ENCODE results near the gene ACAP3.

The ACAP3 gene, protein sequence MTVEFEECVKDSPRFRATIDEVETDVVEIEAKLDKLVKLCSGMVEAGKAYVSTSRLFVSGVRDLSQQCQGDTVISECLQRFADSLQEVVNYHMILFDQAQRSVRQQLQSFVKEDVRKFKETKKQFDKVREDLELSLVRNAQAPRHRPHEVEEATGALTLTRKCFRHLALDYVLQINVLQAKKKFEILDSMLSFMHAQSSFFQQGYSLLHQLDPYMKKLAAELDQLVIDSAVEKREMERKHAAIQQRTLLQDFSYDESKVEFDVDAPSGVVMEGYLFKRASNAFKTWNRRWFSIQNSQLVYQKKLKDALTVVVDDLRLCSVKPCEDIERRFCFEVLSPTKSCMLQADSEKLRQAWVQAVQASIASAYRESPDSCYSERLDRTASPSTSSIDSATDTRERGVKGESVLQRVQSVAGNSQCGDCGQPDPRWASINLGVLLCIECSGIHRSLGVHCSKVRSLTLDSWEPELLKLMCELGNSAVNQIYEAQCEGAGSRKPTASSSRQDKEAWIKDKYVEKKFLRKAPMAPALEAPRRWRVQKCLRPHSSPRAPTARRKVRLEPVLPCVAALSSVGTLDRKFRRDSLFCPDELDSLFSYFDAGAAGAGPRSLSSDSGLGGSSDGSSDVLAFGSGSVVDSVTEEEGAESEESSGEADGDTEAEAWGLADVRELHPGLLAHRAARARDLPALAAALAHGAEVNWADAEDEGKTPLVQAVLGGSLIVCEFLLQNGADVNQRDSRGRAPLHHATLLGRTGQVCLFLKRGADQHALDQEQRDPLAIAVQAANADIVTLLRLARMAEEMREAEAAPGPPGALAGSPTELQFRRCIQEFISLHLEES

DNA sequence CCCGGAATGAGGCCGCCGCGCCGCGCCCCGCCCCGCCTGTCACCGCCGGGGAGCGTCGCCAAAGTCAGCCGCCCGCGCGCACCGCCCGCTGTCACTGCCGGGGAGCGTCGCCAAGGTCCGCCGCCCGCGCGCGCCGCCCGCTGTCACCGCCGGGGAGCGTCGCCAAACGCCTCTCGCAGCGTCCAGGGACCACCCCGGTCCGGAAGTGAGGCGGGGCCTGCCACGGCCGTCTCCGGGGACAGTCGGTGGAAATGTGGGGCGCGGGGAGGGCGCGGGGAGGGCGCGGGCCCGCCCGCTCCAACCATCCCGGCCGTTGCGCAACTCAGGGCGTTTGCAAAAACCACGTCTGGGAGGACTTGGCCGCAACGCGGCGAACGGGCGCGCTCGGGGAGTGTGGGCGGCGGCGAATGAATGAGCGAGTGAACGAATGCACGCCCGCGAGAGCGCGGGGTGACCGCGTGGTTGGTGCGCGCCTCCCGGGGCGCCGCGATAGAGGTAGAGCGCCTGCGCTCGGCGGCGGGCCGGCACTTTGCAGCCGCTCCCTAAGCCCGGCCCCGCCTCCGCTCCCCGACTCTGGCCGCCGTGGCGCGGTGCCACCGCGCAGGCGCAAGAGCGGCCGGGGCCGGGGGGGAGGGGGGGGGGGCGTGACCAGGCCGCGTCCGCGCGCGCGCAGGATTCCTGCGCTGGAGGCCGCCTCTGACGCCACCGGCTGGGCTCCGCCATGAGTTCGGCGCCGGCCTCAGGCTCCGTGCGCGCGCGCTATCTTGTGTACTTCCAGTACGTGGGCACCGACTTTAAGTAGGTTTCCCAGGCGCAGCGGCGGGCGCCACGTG is at the start of gene ACAP3, which contains the start of gene PUSL1:
Gene ACAP3, minus strand, starts transcription at position 8 of the 833 bp plus-strand sequence. CDS start 115 bp downstream, outside the sequence.
Gene PUSL1, plus strand, starts transcription at position 675 of the 833 bp plus-strand sequence. Its CDS starts 47 bp downstream, at position 722.
- DNase-seq (ENCODE audit: low read depth in 1 of 2, low spot score in 1 of 2) = peak; percentile 77 to 79

DNA sequence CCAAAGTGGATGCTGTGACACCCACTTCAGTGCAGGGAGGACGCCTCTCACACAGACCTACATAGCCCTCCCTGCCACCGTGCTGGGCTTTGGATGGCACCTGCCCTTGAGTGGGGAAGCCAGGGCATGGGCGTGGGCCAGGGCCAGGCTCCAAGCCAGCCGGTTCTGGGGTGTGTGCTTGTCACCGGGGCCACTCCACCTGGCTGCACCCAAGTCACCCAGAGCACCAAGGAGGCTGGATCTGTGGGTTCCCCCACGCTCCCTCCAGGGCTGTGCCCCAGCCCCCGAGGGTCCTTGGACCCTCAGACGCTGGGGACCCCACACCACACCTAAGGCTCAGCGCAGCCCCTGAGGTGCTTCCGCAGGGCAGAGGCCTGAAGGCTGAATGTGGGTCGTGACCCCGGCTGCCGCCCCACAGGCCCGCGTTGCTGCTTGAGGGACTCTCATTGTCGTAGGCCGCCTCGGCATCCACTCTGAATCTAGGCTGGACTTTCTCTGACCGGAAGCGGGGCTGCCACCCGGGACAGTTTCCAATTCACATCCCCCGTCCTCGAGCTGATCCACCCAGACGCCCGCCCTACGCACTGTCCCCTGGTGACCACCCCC is 49.2 kb upstream of the ACAP3 start:
- DNase-seq (ENCODE audit: low read depth in 1 of 2, low spot score in 1 of 2) = no peak

DNA sequence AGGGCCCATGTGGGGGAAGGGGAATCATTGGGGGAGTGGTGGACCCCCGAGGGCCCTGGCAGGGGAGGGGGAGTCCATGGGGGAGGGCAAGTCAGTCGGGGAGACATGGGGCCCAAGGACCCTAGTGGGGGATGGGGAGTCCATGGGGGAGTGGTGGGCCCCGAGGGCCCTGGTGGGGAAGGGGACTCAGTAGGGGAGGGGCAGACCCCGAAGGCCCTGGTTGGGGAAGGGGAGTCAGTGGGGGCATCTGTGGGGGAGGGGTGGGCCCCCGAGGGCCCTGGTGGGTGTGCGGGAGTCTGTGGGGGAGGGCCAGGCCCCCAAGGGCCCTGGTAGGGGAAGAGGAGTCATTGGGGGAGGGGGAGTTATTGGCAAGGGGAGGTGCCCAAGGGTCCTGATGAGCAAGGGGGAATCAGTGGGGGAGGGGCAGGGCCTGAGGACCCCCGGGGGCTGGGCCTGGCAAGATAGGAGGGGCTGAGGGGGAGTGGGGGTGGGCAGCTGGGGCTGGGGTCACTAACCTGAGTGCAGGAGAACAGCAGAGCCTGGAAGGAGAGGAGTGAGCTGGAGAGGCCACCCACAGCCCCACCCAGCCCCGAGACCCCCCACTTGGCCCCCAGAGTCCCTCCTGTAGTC is 48.6 kb upstream of the ACAP3 start:
- no peak for DNase-seq (ENCODE audit: low read depth in 1 of 2, low spot score in 1 of 2)

DNA sequence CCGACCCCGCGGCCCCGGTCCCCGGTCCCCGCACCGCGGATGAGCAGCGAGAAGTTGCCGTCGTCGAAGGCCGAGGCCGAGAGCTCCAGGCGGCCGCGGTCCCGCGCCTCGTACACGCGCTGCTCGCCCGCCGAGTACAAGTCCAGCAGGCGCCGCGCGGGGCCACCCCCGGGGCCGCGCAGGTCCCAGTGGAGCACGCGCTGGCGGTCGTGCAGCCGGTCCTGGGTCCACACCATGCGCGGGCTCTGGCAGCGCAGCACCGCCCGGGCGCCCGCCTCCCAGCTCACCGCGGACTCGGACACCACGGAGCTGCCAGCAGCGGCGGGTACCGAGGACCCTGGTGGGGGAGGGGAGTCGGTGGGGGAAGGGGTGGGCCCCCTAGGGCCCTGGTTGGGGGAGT is 47.7 kb upstream of the ACAP3 start:
- DNase-seq (ENCODE audit: low read depth in 1 of 2, low spot score in 1 of 2) = no peak

DNA sequence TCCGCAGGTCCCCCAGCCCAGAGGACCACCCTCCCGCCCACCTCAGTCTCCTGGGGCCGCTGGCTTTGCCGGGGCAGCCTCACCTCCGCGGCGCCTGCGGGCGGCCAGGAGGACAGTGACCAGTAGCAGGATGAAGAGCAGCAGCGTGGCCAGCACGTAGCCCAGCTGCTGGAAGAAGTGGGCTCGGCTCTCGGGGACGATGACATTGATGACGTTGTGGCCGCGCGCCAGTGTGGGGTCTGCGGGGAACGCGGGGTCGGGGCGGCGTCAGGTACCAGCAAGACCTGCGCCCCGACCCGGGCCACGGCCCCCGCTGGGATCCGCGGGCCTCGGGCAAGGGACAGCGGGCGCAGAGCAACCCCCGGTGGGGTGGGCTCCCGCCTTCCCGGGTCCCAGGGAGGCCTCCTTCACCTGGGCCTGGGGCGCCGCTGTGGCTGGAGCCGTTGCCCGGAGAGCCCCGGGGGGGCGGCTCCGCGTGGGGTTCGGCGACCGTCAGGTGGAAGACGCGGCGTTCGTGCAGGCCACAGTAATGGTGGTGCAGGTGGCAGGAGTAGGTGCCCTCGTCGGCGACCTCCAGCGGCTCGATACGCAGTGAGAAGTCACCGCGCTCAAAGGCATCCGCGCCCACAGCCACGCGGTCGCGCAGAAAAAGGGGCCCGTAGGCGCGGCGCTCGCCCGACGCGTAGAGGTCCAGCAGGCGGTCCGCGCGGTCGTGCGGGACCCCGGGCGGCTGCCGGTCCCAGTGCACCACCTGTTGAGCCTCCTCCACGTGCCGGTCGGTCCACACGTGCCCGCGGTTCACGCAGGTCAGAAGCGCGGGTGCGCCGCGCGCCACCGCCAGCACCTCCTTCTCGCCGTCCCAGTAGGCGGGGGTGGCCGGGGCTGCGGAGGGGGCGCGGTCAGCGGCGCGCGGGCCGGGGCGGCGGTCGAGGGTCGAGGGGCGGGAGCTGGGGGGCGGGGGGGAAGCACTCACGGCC is 46.8 kb upstream of the ACAP3 start:
- no peak for DNase-seq (ENCODE audit: low read depth in 1 of 2, low spot score in 1 of 2)

DNA sequence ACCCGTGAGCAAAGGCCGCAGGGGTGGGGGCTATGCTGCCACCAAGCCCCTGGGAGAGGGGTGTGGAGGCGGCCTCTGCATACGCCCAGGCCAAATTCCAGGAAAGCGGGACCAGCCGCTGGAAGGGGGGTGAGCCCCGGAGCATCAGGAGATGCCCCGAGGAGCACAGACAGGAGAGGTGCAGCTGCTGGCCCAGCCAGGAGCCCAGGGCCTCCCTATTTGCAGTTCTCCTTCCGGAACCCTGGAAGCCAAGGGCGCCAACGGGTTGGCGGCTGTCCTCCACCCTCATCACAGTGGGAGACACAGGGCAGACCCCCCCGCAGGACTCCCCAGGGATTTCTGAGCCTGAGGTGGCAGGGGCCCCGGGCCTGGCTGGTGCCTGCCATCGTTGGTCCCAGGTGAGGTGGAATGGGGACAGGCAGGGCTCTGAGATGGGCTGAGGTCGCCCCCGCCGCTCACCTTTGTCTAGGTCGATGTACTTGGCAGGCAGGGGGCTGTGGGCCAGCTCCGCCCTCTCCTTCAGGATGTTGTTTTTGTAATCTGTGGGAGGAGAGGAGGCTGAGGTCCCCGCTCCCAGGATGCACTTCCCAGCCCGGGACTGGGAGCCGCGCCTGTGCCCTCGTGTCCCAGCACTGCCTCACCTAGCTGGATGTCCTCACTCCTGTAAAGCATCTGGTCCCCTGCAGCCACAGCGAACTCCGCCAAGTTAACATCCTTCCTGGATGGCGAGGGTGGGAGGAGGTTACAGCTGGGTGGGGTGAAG is 45.8 kb upstream of the ACAP3 start:
- DNase-seq (ENCODE audit: low read depth in 1 of 2, low spot score in 1 of 2) = no peak

DNA sequence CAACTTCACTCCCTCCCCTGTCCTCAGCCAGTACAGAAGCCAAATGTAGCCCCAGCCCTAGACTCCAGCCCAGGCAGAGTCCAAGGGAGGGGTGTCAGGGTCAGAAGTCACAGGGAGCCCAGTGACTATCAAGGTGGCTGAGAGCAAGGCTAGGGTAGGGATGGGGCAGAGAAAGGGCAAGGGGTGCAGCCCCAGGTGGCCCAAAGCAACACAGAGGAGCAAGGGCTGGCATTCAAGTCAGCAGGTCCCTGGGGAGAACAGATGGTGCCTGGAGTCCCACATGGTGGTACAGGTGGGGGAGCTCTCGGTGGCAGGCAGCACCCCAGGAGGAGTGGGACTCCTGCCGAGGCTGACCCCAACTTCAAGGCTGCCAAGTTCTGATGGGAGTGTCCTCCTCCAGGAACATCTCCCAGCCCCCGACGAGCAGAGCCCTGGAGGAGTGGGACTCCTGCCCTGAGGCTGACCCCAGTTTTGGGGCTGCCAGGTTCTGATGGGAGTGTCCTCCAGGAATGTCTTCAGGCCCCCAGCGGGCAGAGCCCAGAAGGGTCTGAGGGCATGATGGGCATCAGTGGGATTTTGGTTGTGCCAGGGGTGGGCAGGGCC is 45.2 kb upstream of the ACAP3 start:
- no peak for DNase-seq (ENCODE audit: low read depth in 1 of 2, low spot score in 1 of 2)

DNA sequence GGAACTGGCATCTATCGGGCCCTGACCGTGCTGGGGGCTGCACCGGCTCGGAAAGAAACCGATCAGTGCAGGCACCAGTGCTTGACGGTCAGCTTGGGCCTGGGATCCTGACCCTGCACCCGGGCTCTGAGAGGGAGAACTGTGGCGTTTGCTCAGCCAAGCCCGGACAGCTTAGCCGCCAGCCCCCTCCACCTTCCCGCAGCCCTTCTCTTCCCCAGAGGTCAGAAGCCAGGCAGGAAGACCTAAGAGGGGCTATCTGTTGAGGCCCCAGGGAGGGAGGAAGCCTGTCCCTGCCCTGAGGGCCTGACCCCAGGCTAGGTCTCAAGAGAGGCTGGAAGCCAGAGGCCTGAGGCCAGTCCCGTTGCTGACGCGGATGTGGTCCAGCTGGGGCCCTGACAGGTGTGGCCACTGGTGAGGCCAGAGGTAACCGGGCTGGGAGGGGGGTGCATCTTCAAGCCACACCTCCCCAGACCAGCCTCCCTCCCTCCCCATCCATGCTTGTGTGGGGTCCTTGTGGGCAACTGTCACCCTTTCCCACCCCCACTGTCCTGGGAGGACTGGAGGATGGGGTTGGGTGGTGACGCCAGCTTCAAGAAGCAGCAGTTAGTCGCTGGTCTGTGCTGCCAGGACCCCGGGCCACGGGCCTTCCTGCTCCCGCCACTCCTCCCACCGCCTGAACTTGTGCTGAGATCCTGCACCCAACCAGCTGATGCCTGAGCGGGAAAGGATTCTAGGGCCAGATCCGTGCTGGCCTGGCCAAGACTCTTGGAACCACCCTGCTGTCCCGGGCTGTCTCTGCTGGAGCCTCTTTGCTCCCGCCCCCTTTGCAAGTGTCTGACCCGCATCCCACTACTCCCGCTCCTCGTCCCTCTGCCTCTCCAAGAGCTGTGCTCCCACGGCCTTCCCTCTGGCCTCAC is 44.0 kb upstream of the ACAP3 start:
- no peak for DNase-seq (ENCODE audit: low read depth in 1 of 2, low spot score in 1 of 2)

DNA sequence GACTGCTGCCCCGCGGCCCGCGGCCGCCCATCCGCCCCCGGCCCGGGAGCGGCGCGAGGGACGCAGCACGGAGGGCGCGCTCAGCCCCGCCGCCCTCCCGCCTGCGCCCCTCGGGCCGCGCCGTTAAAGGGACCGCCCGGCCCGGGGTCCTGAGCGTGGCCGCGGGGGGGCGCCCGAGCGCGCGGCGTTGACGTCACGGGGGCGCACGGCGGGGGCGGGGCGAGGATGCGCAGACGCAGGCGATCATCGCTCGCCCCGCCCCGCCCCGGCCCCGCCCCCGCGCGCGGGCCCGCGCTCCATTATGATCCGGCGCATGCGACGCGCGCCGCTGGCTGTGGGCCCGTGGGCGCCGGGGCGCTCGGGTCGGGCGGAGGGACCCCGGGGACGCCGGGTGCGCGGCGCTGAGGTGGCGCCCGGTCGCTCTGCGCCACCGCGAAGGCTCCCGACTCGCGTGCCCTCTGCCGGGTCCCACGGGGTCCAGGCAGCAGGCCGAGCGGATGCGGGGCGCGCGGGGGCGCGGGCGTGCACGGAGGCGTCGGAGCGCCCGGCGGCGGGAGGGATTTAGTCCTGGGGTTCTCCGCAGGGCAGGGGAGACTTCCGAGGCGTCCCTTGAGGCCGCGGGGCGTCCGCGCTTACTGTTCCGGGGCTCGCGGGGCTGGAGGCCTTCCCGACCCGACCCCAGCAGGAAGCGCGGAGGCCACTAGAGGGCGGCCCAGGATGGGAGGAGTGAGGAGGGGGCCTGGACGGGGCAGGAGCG is 41.7 kb upstream of the ACAP3 start, which contains the start of gene DVL1:
Gene DVL1, minus strand, starts transcription at position 163 of the 757 bp plus-strand sequence. CDS start 353 bp downstream, outside the sequence.
- DNase-seq (ENCODE audit: low read depth in 1 of 2, low spot score in 1 of 2) = peak; percentile 50 to 55

DNA sequence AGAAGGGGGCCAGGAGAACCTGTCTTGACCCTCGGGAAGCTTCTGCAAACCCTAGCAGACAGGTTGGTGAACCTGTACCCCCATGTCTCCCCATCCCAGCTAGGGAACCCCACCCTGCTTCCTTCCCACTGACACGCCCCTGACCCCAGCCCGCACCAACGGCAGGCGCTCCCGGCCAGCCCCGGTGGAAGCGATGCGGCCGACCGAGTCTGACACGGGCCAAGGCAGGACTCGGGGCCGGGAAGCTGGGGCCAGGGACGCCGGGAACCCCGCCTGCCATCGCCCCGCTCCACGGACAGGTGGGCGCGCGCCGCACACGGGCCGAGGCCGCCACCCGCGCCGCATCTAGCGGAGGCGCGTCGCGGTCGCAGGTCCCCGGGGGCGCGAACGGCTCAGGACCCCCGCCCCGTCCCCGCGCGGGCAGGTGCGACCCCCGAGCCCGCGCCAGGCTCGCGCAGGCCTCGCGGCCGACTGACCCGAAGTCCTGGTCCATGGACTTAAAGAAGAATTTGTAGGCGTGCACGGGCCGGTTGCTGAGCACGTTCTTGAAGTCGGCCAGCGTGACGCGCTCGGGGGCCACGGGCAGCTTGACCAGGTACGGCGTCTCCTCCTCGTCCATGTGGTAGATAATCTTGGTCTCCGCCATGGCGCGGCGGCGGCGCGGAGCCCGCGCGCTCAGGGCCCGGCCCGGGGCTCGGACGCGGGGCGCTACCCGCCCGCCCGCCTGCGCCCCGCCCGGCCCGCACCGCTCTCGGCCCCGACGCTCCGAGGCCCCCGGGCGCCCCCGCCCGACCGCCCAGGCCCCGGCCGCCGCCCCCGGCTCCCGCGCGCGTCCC is 40.9 kb upstream of the ACAP3 start:
- no peak for DNase-seq (ENCODE audit: low read depth in 1 of 2, low spot score in 1 of 2)

DNA sequence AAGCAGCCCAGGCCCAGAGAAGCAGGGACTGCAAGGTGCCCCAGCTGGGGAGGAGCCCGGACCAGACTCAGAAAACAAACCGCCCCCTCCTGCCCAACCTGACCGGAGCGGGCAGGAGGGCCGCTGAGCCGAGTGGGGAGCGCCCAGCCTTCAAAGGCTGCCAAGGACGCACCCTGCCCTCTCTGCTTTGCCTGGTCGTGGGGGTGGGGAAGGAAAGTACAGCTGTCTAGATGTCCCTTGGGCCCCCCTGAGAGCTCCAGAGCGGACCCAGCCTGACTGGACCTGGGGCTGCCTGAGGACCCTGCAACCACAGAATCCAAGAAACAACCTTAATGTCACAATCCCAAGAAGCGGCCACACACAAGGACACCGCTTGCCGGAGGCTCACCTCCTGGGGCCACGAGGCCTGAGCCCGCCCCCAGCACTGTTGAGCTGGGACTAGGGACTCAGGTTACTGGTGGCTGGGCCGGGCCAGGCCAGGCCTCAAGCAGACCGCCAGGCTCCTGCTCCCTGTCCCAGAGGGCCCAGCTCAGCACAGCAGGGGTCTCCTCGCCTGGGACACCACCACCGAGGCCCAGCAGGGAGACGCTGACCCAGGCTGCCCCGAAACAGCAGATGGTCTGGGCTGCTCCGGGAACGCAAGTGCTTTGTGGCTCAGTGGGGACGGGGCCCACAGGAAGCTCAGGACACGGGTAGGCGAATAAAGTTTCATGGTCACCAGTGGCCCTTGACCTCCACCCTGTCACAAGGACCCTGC is 40.1 kb upstream of the ACAP3 start:
- no peak for DNase-seq (ENCODE audit: low read depth in 1 of 2, low spot score in 1 of 2)

DNA sequence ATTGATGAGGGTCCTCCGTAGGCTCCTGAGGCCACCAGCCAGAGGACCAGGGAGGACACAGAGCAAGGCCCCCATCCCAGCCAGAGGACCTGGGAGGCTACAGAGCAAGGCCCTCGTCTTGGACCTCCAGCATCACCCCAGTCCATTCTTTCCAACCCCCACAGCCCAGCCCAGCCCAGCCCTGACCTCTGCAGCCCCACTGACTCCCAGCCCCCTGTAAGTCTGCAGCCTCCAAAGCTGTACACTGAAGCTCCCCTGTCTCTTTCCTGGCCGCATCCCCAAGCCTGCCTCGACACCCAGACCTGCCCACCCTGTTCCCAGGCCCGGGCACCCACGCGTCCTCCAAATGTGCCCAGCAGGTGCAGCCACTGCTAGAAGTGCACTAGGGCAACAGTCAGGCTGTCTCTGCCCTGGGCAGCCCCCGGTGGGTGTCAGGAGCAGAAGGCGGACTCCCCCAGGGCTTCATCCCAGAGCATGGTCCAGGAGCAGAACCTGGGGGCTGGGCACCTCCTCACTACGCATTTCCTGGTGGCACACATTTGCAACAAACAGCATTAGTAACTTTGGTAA is 39.4 kb upstream of the ACAP3 start:
- DNase-seq (ENCODE audit: low read depth in 1 of 2, low spot score in 1 of 2) = no peak

DNA sequence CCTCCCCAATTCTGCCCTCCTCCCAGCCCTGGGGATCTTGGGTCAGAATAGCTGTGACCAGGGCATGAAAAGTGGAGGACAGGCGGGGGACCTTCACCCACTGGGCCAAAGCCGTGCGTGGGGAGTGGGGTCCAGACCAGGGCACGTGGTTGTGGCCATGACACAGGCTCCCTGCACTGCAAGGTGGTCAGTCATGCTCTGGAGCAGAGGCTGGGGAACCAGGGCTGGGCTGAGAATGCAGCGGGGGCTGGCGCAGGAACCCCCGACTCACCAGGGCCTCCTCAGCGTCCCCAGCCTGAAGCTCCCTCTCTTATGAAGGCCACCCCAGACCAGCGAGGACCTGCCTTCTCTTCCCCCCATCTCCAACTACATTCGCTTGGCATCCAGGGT is 38.8 kb upstream of the ACAP3 start:
- no peak for DNase-seq (ENCODE audit: low read depth in 1 of 2, low spot score in 1 of 2)

DNA sequence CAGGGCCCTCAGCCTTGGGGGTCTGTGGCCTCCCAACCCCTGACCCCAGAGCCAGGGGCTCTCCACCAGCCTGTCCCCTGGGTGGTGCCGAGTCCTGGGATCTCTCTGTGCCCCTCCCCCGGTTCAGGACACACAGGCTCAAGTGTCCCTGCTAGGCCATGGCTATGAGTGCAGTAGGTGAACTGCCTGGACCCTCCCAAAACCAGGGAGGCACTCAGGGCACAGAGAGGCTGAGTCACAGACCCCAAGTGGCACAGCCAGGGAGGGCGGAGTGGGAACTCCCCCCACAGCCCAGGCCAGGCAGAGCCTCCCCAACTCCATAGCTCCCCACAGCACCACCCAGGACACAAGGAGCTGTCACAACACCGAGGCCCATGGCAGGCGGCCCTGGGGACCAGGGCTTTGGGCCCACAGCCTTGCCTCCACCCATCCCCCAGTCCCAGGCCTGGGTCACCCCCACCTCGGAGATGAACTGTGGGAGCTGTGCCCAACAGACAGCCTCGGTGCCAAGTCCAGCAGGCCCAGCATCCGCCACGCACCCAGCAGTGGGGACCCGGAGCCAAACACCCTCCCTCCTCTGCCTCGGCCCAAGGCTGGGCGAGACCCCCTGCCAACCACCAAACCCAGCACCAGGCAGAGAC is 38.2 kb upstream of the ACAP3 start:
- DNase-seq (ENCODE audit: low read depth in 1 of 2, low spot score in 1 of 2) = no peak

All from activated CD4-positive, alpha-beta T cell treated with anti-CD3 and anti-CD28 coated beads, Interleukin-2, amount 50 U/mL, for 24 hours (primary cell).